Right atrium auricular region (tissue), 2 donors: ENCODE measurements around the gene SYCN. TPM values are rescaled to one million over a fixed set of nuclear protein-coding genes. Genes with fewer than 3 reads are reported as not detected.

ENCODE experiments used
- DNase-seq: peaks from one replicate; pipeline ENCODE4 v3.0.0-alpha.2; 2019; ENCODE audit warnings: low spot score
- H3K27ac ChIP-seq, 2 donors: fragments of 200-600 bp; sonication (generic); 1 replicate in 1 of 2; 2 replicates in 1 of 2; pipeline ENCODE4 v1.5.1; 2016 to 2019
- H3K27me3 ChIP-seq, 2 donors: fragments of 200-600 bp; sonication (generic); one replicate each; pipeline versions ENCODE4 v1.5.1 to v1.6.0; 2017 to 2019
- H3K36me3 ChIP-seq: fragments of 200-600 bp; sonication (generic); one replicate; pipeline ENCODE4 v1.5.1; 2016
- H3K4me1 ChIP-seq, 2 donors: fragments of 200-600 bp; sonication (generic); one replicate each; pipeline versions ENCODE4 v1.5.1 to v1.6.0; 2017 to 2019
- H3K4me3 ChIP-seq, 2 donors: fragments of 200-600 bp; sonication (generic); 1 replicate in 1 of 2; 2 replicates in 1 of 2; pipeline ENCODE4 v1.5.1; 2017 to 2019; ENCODE audit warnings: mild to moderate bottlenecking in 1 of 2, moderate library complexity in 1 of 2
- H3K9me3 ChIP-seq, 2 donors: fragments of 200-600 bp; sonication (generic); one replicate each; pipeline ENCODE4 v1.5.1; 2019
- total RNA-seq, 2 donors: library from RNA; depleted of rRNA; stranded (reverse); fragments of >200 nt; gene quantifications; one replicate each; pipeline ENCODE4 v1.1.0, GENCODE V29; 2016
- TF ChIP-seq, protein P1 (sequence below), 2 donors: fragments of 200-600 bp; sonication (generic); IDR thresholded peaks; one replicate each; pipeline ENCODE4 v1.5.1; 2019; ENCODE audit warnings: antibody characterized with exemption in 2 of 2

The SYCN gene
- total RNA-seq, 2 donors from 2014 or later: not detected

DNA sequence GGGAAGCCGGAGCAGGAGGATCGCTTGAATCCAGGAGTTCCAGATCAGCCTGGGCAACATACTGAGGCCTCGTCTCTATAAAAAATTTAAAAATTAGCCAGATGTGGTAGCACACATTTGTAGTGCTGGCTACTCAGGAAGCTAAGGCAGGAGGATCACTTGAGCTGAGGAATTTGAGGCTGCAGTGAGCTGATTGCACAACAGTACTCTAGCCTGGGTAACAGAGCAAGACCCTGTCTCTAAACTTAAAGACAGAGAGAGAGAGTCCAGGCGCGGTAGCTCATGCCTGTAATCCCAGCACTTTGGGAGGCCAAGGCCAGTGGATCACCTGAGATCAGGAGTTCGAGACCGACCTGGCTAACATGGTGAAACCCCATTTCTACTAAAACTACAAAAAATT lies 36.4 kb upstream of the SYCN start:
- H3K36me3 ChIP-seq: no peaks in the 10 kb centered on the region
- H3K27ac ChIP-seq: no peak overlapping the region
- no peaks in the 10 kb centered on the region for H3K9me3 ChIP-seq
- H3K4me1 ChIP-seq: no peaks in the 10 kb centered on the region
- no peak for DNase-seq
- H3K27me3 ChIP-seq: no peaks in the 10 kb centered on the region
- TF ChIP-seq, protein P1, sequence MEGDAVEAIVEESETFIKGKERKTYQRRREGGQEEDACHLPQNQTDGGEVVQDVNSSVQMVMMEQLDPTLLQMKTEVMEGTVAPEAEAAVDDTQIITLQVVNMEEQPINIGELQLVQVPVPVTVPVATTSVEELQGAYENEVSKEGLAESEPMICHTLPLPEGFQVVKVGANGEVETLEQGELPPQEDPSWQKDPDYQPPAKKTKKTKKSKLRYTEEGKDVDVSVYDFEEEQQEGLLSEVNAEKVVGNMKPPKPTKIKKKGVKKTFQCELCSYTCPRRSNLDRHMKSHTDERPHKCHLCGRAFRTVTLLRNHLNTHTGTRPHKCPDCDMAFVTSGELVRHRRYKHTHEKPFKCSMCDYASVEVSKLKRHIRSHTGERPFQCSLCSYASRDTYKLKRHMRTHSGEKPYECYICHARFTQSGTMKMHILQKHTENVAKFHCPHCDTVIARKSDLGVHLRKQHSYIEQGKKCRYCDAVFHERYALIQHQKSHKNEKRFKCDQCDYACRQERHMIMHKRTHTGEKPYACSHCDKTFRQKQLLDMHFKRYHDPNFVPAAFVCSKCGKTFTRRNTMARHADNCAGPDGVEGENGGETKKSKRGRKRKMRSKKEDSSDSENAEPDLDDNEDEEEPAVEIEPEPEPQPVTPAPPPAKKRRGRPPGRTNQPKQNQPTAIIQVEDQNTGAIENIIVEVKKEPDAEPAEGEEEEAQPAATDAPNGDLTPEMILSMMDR (IDR thresholded peaks at IDR 0.05): no peak
- H3K4me3 ChIP-seq: no peak overlapping the region

GRCh38 chr19:39238944-39239343 lies 34.9 kb upstream of the SYCN start:
- TF ChIP-seq, protein P1 (IDR thresholded peaks at IDR 0.05): no peak
- Histone ChIP-seq H3K4me1 (no peaks in the 10 kb centered on the region), H3K27ac (no peak overlapping the region), H3K36me3 (no peaks in the 10 kb centered on the region), H3K27me3 (no peaks in the 10 kb centered on the region), H3K4me3 (no peak overlapping the region), H3K9me3 (no peaks in the 10 kb centered on the region)
- DNase-seq: no peak

GRCh38 chr19:39238209-39238608 lies 34.1 kb upstream of the SYCN start:
- no peak overlapping the region for H3K27ac ChIP-seq
- DNase-seq: no peak
- H3K27me3 ChIP-seq: no peaks in the 10 kb centered on the region

DNA sequence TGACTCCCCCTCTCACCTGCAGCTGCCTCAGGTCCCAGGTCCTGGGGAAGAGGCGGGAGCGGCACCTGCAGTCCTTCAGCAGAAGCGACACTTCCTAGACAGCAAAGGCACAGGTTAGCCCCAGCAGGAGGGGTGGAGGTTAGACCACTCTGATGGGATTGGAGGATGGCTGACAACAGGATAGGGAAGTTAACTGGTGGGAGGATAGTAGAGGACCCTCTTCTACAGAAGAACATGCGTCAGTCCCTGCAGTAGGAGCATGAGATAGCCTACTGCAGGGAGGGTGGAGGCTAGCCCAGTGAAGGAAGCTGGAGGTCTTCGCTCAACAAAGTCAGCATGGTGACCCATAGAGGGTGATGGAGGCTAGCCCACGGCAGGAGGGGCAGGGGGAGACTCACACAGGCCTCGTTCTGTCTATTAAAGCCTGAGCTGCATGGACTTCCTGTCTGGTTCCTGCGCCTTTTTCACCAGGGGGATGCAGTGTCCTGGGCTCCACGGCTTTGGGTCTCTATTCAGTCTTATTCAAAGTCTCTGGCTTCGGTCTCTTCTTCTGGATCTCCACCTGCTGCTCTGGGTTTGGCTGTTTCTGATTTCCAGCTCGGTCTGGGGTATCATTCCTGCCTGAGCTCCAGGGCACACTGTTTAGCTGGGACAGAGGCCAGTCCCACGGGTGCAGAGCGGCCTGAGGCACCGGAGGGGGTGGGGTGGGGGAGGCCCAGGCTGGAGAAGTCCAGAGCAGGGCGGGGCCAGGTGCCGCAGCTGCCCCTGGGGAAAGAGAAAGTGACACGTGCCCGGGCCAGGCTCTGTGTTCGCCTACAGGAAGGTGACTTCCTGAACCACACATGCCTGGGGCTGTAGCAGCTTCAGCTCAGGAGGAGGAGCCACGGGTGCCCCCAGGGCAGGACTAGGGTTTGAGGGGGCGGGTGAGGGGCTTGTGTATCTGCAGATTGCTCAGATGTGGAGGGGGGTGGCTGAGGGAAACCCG lies 33.4 kb upstream of the SYCN start:
- H3K27me3 ChIP-seq: no peaks in the 10 kb centered on the region

More at GRCh38 chr19:39238209-39238608, 34.1 kb upstream of the SYCN start:
- no peaks in the 10 kb centered on the region for H3K9me3 ChIP-seq
- H3K4me1 ChIP-seq: no peaks in the 10 kb centered on the region
- H3K4me3 ChIP-seq: no peak overlapping the region
- TF ChIP-seq, protein P1 (IDR thresholded peaks at IDR 0.05): no peak
- H3K36me3 ChIP-seq: no peaks in the 10 kb centered on the region

GRCh38 chr19:39236527-39236926 lies 32.5 kb upstream of the SYCN start:
- H3K27me3 ChIP-seq: no peaks in the 10 kb centered on the region
- H3K4me3 ChIP-seq: no peak overlapping the region
- no peaks in the 10 kb centered on the region for H3K4me1 ChIP-seq
- DNase-seq: no peak
- H3K27ac ChIP-seq: no peak overlapping the region
- no peaks in the 10 kb centered on the region for H3K9me3 ChIP-seq
- no peaks in the 10 kb centered on the region for H3K36me3 ChIP-seq
- TF ChIP-seq, protein P1 (IDR thresholded peaks at IDR 0.05): no peak

More for the DNA sequence above, 33.4 kb upstream of the SYCN start:
- no peak overlapping the region for H3K4me3 ChIP-seq
- H3K27ac ChIP-seq: no peak overlapping the region
- H3K36me3 ChIP-seq: no peaks in the 10 kb centered on the region
- no peaks in the 10 kb centered on the region for H3K9me3 ChIP-seq
- TF ChIP-seq, protein P1 (IDR thresholded peaks at IDR 0.05): no peak
- H3K4me1 ChIP-seq: no peaks in the 10 kb centered on the region
- DNase-seq: no peak
